Trophoblast cell (in vitro differentiated cells and primary cell): Measurements from ENCODE around the gene FAM234B.
A peak's percentile ranks its signal among the peaks of the same experiment; 100 is the strongest.

ENCODE experiments used
- DNase-seq, 2 donors: peaks; one replicate each; pipeline ENCODE4 v3.0.0-alpha.2; 2016
- H2AFZ ChIP-seq: 2 replicates; pipeline ENCODE4 v1.6.1; 2013; ENCODE audit warnings: low read length, moderate library complexity, mild to moderate bottlenecking; ENCODE audit not compliant: insufficient read depth, poor library complexity
- H2AK5ac ChIP-seq: 2 replicates; pipeline ENCODE4 v1.6.1; 2013; ENCODE audit warnings: mild to moderate bottlenecking, low read length
- H2BK120ac ChIP-seq: 2 replicates; pipeline ENCODE4 v1.6.1; 2013; ENCODE audit warnings: low read length, mild to moderate bottlenecking, moderate library complexity; ENCODE audit not compliant: insufficient read depth, poor library complexity
- H2BK12ac ChIP-seq: 2 replicates; pipeline ENCODE4 v1.6.1; 2013; ENCODE audit warnings: mild to moderate bottlenecking, low read length, moderate library complexity
- H2BK5ac ChIP-seq: 2 replicates; pipeline ENCODE4 v1.6.1; 2013; ENCODE audit warnings: low read length, low read depth, moderate library complexity, mild to moderate bottlenecking; ENCODE audit not compliant: poor library complexity
- H3K14ac ChIP-seq: 2 replicates; pipeline ENCODE4 v1.6.1; 2013; ENCODE audit warnings: mild to moderate bottlenecking, low read length
- H3K18ac ChIP-seq: 2 replicates; pipeline ENCODE4 v1.6.1; 2013; ENCODE audit warnings: mild to moderate bottlenecking, low read length
- H3K23ac ChIP-seq: 2 replicates; pipeline ENCODE4 v1.6.1; 2013; ENCODE audit warnings: low read length
- H3K27ac ChIP-seq: 2 replicates; pipeline ENCODE4 v1.5.1; 2013; ENCODE audit warnings: low read depth, mild to moderate bottlenecking, inconsistent platforms, low read length, moderate library complexity
- H3K27me3 ChIP-seq: 2 replicates; pipeline ENCODE4 v1.6.1; 2013; ENCODE audit warnings: inconsistent platforms, mild to moderate bottlenecking, low read length, moderate library complexity; ENCODE audit not compliant: insufficient read depth
- H3K36me3 ChIP-seq, 2 experiments: 1 replicate in 1 of 2; 2 replicates in 1 of 2; pipeline ENCODE4 v1.6.1; 2013; ENCODE audit warnings: low read length in 2 of 2, mild to moderate bottlenecking in 2 of 2, moderate library complexity in 1 of 2; ENCODE audit not compliant: insufficient read depth in 2 of 2, control insufficient read depth in 1 of 2
- H3K4ac ChIP-seq: 2 replicates; pipeline ENCODE4 v1.6.1; 2013; ENCODE audit warnings: low read depth, mild to moderate bottlenecking, low read length, moderate library complexity
- H3K4me1 ChIP-seq, 2 experiments: 1 replicate in 1 of 2; 2 replicates in 1 of 2; pipeline ENCODE4 v1.6.1; 2013; ENCODE audit warnings: low read length in 2 of 2, mild to moderate bottlenecking in 2 of 2, moderate library complexity in 1 of 2; ENCODE audit not compliant: insufficient read depth in 2 of 2, control insufficient read depth in 1 of 2
- H3K4me2 ChIP-seq: 2 replicates; pipeline ENCODE4 v1.6.1; 2013; ENCODE audit warnings: inconsistent platforms, mild to moderate bottlenecking, low read length, moderate library complexity
- H3K4me3 ChIP-seq: 2 replicates; pipeline ENCODE4 v1.5.1; 2013; ENCODE audit warnings: mild to moderate bottlenecking, low read depth, low read length, inconsistent platforms
- H3K79me1 ChIP-seq: one replicate; pipeline ENCODE4 v1.6.1; 2013; ENCODE audit warnings: low read length
- H3K79me2 ChIP-seq: 2 replicates; pipeline ENCODE4 v1.6.1; 2013; ENCODE audit warnings: low read length, mild to moderate bottlenecking; ENCODE audit not compliant: control insufficient read depth, insufficient read depth, poor library complexity
- H3K9ac ChIP-seq: 2 replicates; pipeline ENCODE4 v1.6.1; 2013; ENCODE audit warnings: mild to moderate bottlenecking, low read length
- H3K9me3 ChIP-seq: 2 replicates; pipeline ENCODE4 v1.6.1; 2013; ENCODE audit warnings: low read depth, mild to moderate bottlenecking, control low read depth, inconsistent platforms, low read length; ENCODE audit not compliant: insufficient read depth
- H4K12ac ChIP-seq: 2 replicates; pipeline ENCODE4 v1.6.1; 2013; ENCODE audit warnings: low read depth, mild to moderate bottlenecking, low read length, moderate library complexity
- H4K8ac ChIP-seq: 2 replicates; pipeline ENCODE4 v1.6.1; 2013; ENCODE audit warnings: low read depth, mild to moderate bottlenecking, low read length, moderate library complexity
- H4K91ac ChIP-seq: one replicate; pipeline ENCODE4 v1.6.1; 2013; ENCODE audit warnings: low read depth, mild to moderate bottlenecking, low read length, moderate library complexity
- WGBS: extraction: QIAGEN DNeasy Blood & Tissue Kit; methylation state at CpG from one replicate; pipeline ENCODE4 v1.1.7; 2013; ENCODE audit warnings: missing lambda C conversion rate; ENCODE audit not compliant: insufficient read length, insufficient coverage; ENCODE audit errors: extremely low coverage; 5-methylcytosine and 5-hydroxymethylcytosine counted together

FAM234B gene

GRCh38 chr12:13008741-13009380 is 35.3 kb upstream of the FAM234B start:
- Histone ChIP-seq H4K12ac (no peak overlapping the region), H4K91ac (no peak overlapping the region), H3K27me3 (no peaks in the 10 kb centered on the region), H4K8ac (no peak overlapping the region), H3K4me3 (no peak overlapping the region), H2AK5ac (no peak overlapping the region), H3K14ac (no peak overlapping the region), H3K4me1 (peaks cover 0 to 2% of the 10 kb centered on the region in 2 experiments), H3K79me2 (no peaks in the 10 kb centered on the region), H3K18ac (no peak overlapping the region), H3K9ac (no peak overlapping the region), H3K9me3 (no peaks in the 10 kb centered on the region), H3K79me1 (no peaks in the 10 kb centered on the region), H3K27ac (no peak overlapping the region), H2AFZ (no peak overlapping the region), H3K36me3 (no peaks in the 10 kb centered on the region), H2BK5ac (no peak overlapping the region), H3K4ac (no peak overlapping the region), H3K4me2 (no peak overlapping the region), H2BK12ac (no peak overlapping the region), H3K23ac (no peak overlapping the region), H2BK120ac (no peak overlapping the region)
- no CpG with 5 or more reads among the region's 5 CpGs for WGBS
- DNase-seq, result no peak

- H3K36me3 ChIP-seq, result no peaks in the 10 kb centered on the region
- H3K18ac ChIP-seq, result no peak overlapping the region
- H3K4ac ChIP-seq, result no peak overlapping the region
- H3K4me2 ChIP-seq, result no peak overlapping the region
- no peak overlapping the region for H4K12ac ChIP-seq
- DNase-seq, result no peak
- no peaks in the 10 kb centered on the region for H3K79me1 ChIP-seq
- H2AFZ ChIP-seq, result no peak overlapping the region
- H3K27me3 ChIP-seq, result no peaks in the 10 kb centered on the region
- no CpG with 5 or more reads among the region's 6 CpGs for WGBS
- H3K4me1 ChIP-seq, result peaks cover 0 to 2% of the 10 kb centered on the region in 2 experiments
- no peak overlapping the region for H2BK12ac ChIP-seq
- no peak overlapping the region for H3K27ac ChIP-seq
- H2AK5ac ChIP-seq, result no peak overlapping the region
- H3K9me3 ChIP-seq, result no peaks in the 10 kb centered on the region
- no peak overlapping the region for H4K8ac ChIP-seq
- H3K79me2 ChIP-seq, result no peaks in the 10 kb centered on the region
- no peak overlapping the region for H3K9ac ChIP-seq
- H3K4me3 ChIP-seq, result no peak overlapping the region
- no peak overlapping the region for H3K23ac ChIP-seq
- H2BK120ac ChIP-seq, result no peak overlapping the region
- H3K14ac ChIP-seq, result no peak overlapping the region
- no peak overlapping the region for H4K91ac ChIP-seq
- H2BK5ac ChIP-seq, result no peak overlapping the region
Observed at GRCh38 chr12:13011098-13011497, 33.1 kb upstream of the FAM234B start.

- no peak overlapping the region for H4K12ac ChIP-seq
- no peak overlapping the region for H3K18ac ChIP-seq
- no peaks in the 10 kb centered on the region for H3K79me1 ChIP-seq
- H3K4ac ChIP-seq, result no peak overlapping the region
- no peak overlapping the region for H4K8ac ChIP-seq
- H3K4me1 ChIP-seq, result no peaks in the 10 kb centered on the region
- H3K36me3 ChIP-seq, result no peaks in the 10 kb centered on the region
- H3K4me3 ChIP-seq, result no peak overlapping the region
- no peaks in the 10 kb centered on the region for H3K79me2 ChIP-seq
- H3K9ac ChIP-seq, result no peak overlapping the region
- H3K9me3 ChIP-seq, result no peaks in the 10 kb centered on the region
- H2BK5ac ChIP-seq, result no peak overlapping the region
- no peak overlapping the region for H3K4me2 ChIP-seq
- H3K27me3 ChIP-seq, result no peaks in the 10 kb centered on the region
- no peak overlapping the region for H2BK120ac ChIP-seq
- DNase-seq, result no peak
- H2AFZ ChIP-seq, result no peak overlapping the region
- H2AK5ac ChIP-seq, result no peak overlapping the region
- H3K14ac ChIP-seq, result no peak overlapping the region
- no peak overlapping the region for H3K23ac ChIP-seq
- no CpG with 5 or more reads among the region's 6 CpGs for WGBS
- no peak overlapping the region for H3K27ac ChIP-seq
- no peak overlapping the region for H2BK12ac ChIP-seq
- H4K91ac ChIP-seq, result no peak overlapping the region
Observed at GRCh38 chr12:13022851-13023271, 21.3 kb upstream of the FAM234B start.

GRCh38 chr12:13023811-13024530 is 20.2 kb upstream of the FAM234B start:
- H4K12ac ChIP-seq, result no peak overlapping the region
- no peak overlapping the region for H2BK120ac ChIP-seq
- no peak overlapping the region for H3K4me3 ChIP-seq
- H2BK12ac ChIP-seq, result no peak overlapping the region
- no peaks in the 10 kb centered on the region for H3K9me3 ChIP-seq
- no peak overlapping the region for H3K18ac ChIP-seq
- H4K8ac ChIP-seq, result no peak overlapping the region
- DNase-seq, result peak; percentile 32 to 58
- no peak overlapping the region for H3K14ac ChIP-seq
- H3K79me2 ChIP-seq, result no peaks in the 10 kb centered on the region
- H4K91ac ChIP-seq, result no peak overlapping the region
- H3K36me3 ChIP-seq, result no peaks in the 10 kb centered on the region
- H3K4me2 ChIP-seq, result no peak overlapping the region
- WGBS, result no CpG with 5 or more reads among the region's 6 CpGs
- H3K79me1 ChIP-seq, result no peaks in the 10 kb centered on the region
- no peak overlapping the region for H3K9ac ChIP-seq
- H3K4me1 ChIP-seq, result no peaks in the 10 kb centered on the region
- H3K23ac ChIP-seq, result no peak overlapping the region
- H2AFZ ChIP-seq, result no peak overlapping the region
- H3K27me3 ChIP-seq, result no peaks in the 10 kb centered on the region
- H2BK5ac ChIP-seq, result no peak overlapping the region
- H2AK5ac ChIP-seq, result no peak overlapping the region
- no peak overlapping the region for H3K27ac ChIP-seq
- no peak overlapping the region for H3K4ac ChIP-seq
